ENCODE data around the gene CRTC2.

Gene CRTC2

DNA sequence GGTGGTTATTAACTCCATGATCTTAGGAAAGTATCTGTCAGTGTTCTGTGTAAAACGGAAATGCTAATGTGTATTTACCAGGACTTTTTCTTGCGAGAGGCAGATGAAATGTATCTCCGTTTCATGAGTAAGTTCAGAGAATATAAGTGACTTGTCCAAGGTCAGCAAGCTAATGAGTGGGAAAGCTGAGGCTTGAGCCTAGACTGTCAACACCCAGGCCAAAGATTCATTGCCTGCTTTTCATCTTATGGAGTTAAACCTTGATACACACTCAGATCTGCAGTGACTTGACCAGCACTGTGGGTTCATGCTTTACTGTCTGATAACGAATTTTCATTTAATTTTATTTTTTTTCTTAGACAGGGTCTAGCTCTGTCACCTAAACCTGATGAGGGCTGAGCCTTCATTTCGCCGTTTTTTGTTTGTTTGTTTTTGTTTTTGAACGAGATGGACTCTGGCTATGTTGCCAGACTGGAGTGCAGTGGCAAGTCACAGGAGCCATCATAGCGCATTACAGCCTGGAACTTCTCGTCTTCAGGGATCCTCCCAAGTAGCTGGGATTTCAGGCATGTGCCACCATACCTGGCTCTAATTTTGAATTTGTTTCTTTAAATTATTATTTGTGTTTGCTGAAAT is 20.0 kb upstream of the CRTC2 start:
- DNase-seq (ENCODE audit: low read depth), result no peak
- TF ChIP-seq, protein P1, sequence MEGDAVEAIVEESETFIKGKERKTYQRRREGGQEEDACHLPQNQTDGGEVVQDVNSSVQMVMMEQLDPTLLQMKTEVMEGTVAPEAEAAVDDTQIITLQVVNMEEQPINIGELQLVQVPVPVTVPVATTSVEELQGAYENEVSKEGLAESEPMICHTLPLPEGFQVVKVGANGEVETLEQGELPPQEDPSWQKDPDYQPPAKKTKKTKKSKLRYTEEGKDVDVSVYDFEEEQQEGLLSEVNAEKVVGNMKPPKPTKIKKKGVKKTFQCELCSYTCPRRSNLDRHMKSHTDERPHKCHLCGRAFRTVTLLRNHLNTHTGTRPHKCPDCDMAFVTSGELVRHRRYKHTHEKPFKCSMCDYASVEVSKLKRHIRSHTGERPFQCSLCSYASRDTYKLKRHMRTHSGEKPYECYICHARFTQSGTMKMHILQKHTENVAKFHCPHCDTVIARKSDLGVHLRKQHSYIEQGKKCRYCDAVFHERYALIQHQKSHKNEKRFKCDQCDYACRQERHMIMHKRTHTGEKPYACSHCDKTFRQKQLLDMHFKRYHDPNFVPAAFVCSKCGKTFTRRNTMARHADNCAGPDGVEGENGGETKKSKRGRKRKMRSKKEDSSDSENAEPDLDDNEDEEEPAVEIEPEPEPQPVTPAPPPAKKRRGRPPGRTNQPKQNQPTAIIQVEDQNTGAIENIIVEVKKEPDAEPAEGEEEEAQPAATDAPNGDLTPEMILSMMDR (IDR thresholded peaks at IDR 0.05; ENCODE audit: control insufficient read depth, extremely low read depth, insufficient read depth), result no peak

DNA sequence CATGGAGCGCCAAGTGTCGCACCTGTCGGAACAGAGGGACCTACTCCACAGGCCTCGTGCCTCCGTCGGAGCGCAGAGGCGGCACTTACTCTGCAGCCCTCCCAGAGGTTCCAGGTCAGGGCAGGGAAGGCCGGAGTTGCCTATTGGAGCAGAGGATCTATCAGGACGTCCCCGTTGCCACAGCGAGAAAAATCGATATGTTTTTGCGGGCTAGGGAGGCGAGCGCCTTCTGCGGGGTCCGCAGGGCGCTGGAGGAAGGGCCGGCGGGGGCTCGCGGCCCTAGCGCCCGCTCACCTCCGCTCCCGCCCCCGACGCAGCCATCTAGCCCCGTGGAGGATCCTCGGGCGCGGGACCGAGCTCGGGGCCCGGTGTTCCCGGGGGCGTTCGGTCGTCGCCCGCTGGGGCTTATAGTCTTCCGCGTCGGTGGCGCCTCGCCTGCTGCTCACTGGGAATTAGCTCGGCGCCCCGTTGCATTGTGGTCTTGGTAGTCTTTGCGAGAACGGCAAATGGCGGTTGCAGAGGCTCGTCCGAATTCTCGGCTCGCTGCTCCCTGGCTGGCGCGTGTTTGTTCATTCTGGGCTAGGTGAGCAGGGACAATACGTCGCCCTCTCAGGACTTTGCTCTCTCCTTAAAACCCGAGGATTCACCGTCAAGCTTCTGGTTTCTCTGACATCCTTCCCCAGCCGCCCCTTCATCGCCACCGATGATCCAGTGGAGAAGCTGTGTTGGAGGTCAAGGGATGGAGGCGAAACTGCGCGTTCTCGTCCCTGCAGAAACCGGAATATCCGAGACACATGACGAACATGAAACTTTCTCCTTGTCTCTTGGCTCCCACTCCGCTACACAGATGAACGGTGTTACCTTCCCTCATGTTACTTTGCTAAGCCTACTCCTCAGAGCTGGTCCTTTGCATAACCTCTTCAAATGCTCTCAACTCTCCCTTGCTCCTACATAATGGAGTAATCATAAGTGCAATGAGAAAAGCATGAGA is 19.1 kb upstream of the CRTC2 start, which contains the start of gene JTB:
JTB (minus strand) TSS at position 425 of the 991 bp plus-strand sequence; CDS start at position 3, 422 bp downstream.
- TF ChIP-seq, protein P1 (IDR thresholded peaks at IDR 0.05; ENCODE audit: control insufficient read depth, extremely low read depth, insufficient read depth), result no peak
- H3K4me3 ChIP-seq (ENCODE audit: low read depth, low read length), result peak within 1 kb of the TSS; percentile 83
- DNase-seq (ENCODE audit: low read depth), result peak; percentile 48

More for the DNA sequence above, 20.0 kb upstream of the CRTC2 start:
- peak overlapping the region; percentile 83 for H3K4me3 ChIP-seq (ENCODE audit: low read depth, low read length)

- peak overlapping the region; percentile 83 for H3K4me3 ChIP-seq (ENCODE audit: low read depth, low read length)
- TF ChIP-seq, protein P1 (IDR thresholded peaks at IDR 0.05; ENCODE audit: control insufficient read depth, extremely low read depth, insufficient read depth), result no peak
- DNase-seq (ENCODE audit: low read depth), result no peak
These were observed 18.4 kb upstream of the CRTC2 start for GRCh38 chr1:153976819-153977249.

DNA sequence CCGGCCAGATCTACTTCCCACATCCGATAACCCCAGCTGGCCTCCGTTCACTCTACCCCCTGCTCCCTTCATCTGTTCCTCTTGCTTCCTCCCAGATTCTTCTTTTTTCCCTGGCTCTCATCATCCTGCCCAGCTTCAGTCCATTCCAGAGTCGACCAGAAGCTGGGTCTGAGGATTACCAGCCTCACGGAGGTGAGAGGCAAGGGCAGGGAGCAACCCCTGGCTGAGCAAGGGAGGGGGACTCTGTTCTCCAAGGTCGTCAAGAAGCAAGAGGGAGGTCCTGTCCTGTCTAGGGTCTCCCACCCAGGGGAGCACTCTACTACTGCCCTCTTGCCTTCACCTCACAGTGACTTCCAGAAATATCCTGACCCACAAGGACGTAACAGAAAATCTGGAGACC is 15.1 kb upstream of the CRTC2 start:
- H3K4me3 ChIP-seq (ENCODE audit: low read depth, low read length), result no peak overlapping the region
- DNase-seq (ENCODE audit: low read depth), result no peak
- TF ChIP-seq, protein P1 (IDR thresholded peaks at IDR 0.05; ENCODE audit: control insufficient read depth, extremely low read depth, insufficient read depth), result no peak

- no peak for DNase-seq (ENCODE audit: low read depth)
- TF ChIP-seq, protein P1 (IDR thresholded peaks at IDR 0.05; ENCODE audit: control insufficient read depth, extremely low read depth, insufficient read depth), result no peak
- H3K4me3 ChIP-seq (ENCODE audit: low read depth, low read length), result no peak overlapping the region
These were observed 14.7 kb upstream of the CRTC2 start for GRCh38 chr1:153973071-153973470.

DNA sequence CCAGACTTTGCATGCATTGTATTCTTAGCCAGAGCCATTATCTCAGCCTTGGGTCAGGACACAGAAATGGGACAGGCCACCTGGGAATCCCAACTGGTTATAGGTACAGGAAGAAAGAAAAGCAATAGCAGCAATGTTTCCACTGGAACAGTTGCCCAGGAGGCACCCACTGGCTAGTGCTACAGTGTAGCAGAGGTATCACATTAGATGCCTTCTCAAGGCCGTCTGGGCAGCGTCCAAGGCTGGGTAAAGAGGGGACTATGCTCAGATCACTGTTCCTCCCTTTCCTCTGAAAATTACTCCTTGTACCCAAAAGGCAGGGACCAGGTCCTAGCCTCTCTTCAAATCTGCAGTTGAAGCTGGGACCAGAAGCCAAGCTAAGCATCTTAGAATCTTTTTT is 11.9 kb upstream of the CRTC2 start:
- TF ChIP-seq, protein P1 (IDR thresholded peaks at IDR 0.05; ENCODE audit: control insufficient read depth, extremely low read depth, insufficient read depth), result no peak
- H3K4me3 ChIP-seq (ENCODE audit: low read depth, low read length), result no peak overlapping the region
- no peak for DNase-seq (ENCODE audit: low read depth)
